ENCODE results near the gene USP30. TPM values are rescaled to one million over a fixed set of nuclear protein-coding genes. Genes with fewer than 3 reads are reported as not detected.
"Not testable (repeated sequence)": the region's sequence is repeated elsewhere in the genome, so short reads cannot be mapped to it uniquely, and the experiment has no call there.

USP30 gene
- total RNA-seq, 1 experiment from 2014 or later = 4.0 TPM

DNA sequence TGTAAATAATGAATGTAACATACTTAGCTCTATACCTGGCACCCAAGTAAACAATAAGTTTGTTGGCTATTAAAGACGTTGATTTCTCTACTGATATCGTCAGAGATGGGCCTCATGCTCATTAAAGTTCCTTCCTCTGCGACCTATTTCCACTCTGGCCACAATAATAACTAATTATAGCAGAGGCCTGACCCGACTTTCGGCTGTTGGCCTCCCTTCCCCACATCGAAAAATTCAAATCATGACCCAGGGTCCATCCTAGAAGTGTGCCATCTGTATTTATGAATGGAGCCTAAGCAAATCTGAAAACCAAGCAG, 321 bp upstream of the USP30 start:
- intact Hi-C loops (cut with micrococcal nuclease) = no loop called here
- BruUV-seq (replicated peaks) = TSS peak; percentile 89
- no peak for DNase-seq (ENCODE audit: unreplicated experiment)
- ChIA-PET POLR2A (interaction anchor here (0.6 to 1.7 kb wide), 7 partner anchors 9 to 491 kb away, joined by 3 to 9 read pairs (median 7); partner anchors contain the start of genes SART3, SSH1 and UNG), CTCF (interaction anchor here (0.6 kb wide), 1 partner anchor 516 kb away, joined by 3 read pairs; no protein-coding TSS in a partner anchor)
- Mint-ChIP-seq H3K27ac (ENCODE audit: low read depth, unreplicated experiment) (peak overlapping the region; percentile 90), H3K36me3 (ENCODE audit: insufficient read depth, unreplicated experiment) (peaks cover 12% of the 10 kb centered on the region), H3K27me3 (ENCODE audit: insufficient read depth, unreplicated experiment) (no peaks in the 10 kb centered on the region), H3K4me3 (ENCODE audit: unreplicated experiment) (peak overlapping the region; percentile 86), H3K9me3 (ENCODE audit: unreplicated experiment) (no peaks in the 10 kb centered on the region), H3K4me1 (ENCODE audit: insufficient read depth, unreplicated experiment) (peaks cover 6% of the 10 kb centered on the region)
- TF ChIP-seq, protein P1, sequence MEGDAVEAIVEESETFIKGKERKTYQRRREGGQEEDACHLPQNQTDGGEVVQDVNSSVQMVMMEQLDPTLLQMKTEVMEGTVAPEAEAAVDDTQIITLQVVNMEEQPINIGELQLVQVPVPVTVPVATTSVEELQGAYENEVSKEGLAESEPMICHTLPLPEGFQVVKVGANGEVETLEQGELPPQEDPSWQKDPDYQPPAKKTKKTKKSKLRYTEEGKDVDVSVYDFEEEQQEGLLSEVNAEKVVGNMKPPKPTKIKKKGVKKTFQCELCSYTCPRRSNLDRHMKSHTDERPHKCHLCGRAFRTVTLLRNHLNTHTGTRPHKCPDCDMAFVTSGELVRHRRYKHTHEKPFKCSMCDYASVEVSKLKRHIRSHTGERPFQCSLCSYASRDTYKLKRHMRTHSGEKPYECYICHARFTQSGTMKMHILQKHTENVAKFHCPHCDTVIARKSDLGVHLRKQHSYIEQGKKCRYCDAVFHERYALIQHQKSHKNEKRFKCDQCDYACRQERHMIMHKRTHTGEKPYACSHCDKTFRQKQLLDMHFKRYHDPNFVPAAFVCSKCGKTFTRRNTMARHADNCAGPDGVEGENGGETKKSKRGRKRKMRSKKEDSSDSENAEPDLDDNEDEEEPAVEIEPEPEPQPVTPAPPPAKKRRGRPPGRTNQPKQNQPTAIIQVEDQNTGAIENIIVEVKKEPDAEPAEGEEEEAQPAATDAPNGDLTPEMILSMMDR (IDR thresholded peaks at IDR 0.05; ENCODE audit: unreplicated experiment) = no peak

DNA sequence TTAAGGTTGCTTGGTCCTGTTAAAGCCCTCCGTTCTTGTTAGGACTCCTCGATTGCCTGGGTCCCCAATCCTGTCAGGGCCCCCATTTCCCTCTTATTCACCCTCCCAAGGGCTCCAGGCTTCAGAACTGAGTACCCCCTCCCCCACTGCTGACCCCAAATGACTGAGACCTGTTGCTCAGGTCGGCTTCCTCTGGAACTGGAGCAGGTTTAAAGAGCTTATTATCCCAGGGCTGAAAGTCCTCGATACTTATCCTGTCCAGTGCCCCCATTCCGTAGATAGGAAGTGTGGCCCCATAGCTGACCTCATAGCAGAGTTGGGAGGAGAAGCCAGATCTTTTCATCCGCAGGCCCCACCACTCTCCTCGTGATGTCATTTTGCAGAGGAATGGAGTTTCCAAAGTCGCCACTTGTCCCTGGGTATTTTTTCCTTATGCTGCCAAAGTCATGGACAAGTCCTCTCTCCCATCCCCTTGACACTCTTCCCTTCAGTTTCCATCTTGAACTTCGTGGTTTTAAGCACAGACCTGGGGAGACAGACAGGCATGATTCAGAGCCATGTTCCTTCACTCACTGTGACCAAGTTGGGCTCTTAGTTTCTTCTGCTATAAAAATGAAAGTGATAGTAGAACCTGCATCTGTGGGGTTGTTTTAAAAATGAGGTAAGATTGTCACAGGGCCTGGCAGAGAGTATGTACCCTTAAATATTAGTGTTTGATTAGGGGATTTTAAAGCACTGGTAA, 1.2 kb downstream of the USP30 start:
- Mint-ChIP-seq H3K9me3 (ENCODE audit: unreplicated experiment) (no peaks in the 10 kb centered on the region), H3K27ac (ENCODE audit: low read depth, unreplicated experiment) (peak overlapping the region; percentile 90), H3K4me3 (ENCODE audit: unreplicated experiment) (peak overlapping the region; percentile 86), H3K36me3 (ENCODE audit: insufficient read depth, unreplicated experiment) (peaks cover 23% of the 10 kb centered on the region), H3K4me1 (ENCODE audit: insufficient read depth, unreplicated experiment) (peaks cover 6% of the 10 kb centered on the region), H3K27me3 (ENCODE audit: insufficient read depth, unreplicated experiment) (no peaks in the 10 kb centered on the region)
- intact Hi-C loops (cut with micrococcal nuclease) = no loop called here
- POLR2A ChIA-PET = interaction anchor here (0.8 kb wide), 1 partner anchor 10 kb away, joined by 3 read pairs; no protein-coding TSS in a partner anchor
- BruUV-seq (replicated peaks) = TSS peak; percentile 32
- CTCF ChIA-PET = interaction anchor here (0.6 to 1.3 kb wide), 3 partner anchors 8 to 421 kb away, joined by 3 to 5 read pairs (median 3); no protein-coding TSS in a partner anchor
- TF ChIP-seq, protein P1 (IDR thresholded peaks at IDR 0.05; ENCODE audit: unreplicated experiment) = no peak
- DNase-seq (ENCODE audit: unreplicated experiment) = peak; percentile 0

DNA sequence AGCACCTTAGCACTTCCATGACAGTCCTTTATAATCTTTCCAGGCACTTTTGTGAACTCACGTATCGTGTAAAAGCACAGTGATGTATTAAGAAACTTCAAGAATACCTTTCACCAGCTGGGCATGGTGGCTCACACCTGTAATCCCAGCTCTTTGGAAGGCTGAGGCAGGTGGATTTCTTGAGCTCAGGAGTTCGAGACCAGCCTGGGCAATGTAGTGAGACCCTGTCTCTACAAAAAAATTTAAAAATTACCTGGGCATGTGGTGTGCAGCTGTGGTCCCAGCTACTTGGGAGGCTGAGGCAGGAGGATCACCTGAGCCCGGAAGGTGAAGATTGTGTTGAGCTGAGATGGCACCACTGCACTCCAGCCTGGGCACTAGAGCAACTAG, 1.7 kb downstream of the USP30 start:
- Mint-ChIP-seq H3K4me3 (ENCODE audit: unreplicated experiment) (peak overlapping the region; percentile 86), H3K36me3 (ENCODE audit: insufficient read depth, unreplicated experiment) (peaks cover 25% of the 10 kb centered on the region), H3K27ac (ENCODE audit: low read depth, unreplicated experiment) (peak overlapping the region; percentile 90)
- ChIA-PET POLR2A (interaction anchor here (0.8 kb wide), 1 partner anchor 9 kb away, joined by 3 read pairs; no protein-coding TSS in a partner anchor), CTCF (interaction anchor here (0.6 to 1.3 kb wide), 3 partner anchors 9 to 420 kb away, joined by 3 to 5 read pairs (median 3); no protein-coding TSS in a partner anchor)
- H3K4me1 Mint-ChIP-seq (ENCODE audit: insufficient read depth, unreplicated experiment); BruUV-seq (replicated peaks); DNase-seq (ENCODE audit: unreplicated experiment); H3K9me3 Mint-ChIP-seq (ENCODE audit: unreplicated experiment); intact Hi-C loops (cut with micrococcal nuclease); H3K27me3 Mint-ChIP-seq (ENCODE audit: insufficient read depth, unreplicated experiment): not testable (repeated sequence)

DNA sequence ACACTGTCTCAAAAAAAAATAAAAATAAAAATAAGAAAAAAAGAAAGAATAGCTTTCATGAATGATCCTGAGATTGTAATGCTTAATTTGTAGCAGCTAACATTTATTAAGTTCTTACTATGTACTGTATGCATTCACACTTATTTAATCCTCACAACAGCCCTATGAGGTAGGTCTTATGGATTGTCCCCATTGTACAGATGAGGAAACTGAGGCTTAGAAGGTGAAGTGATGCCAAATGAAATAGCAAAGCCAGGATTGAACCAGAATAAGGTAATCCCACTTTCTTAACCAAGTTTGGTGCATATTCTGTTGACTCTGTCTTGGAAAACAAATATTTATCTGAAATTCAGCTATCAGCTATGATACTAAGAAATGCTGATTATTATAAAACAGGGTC, 2.1 kb downstream of the USP30 start:
- Mint-ChIP-seq H3K4me1 (ENCODE audit: insufficient read depth, unreplicated experiment) (peaks cover 6% of the 10 kb centered on the region), H3K27ac (ENCODE audit: low read depth, unreplicated experiment) (no peak overlapping the region), H3K27me3 (ENCODE audit: insufficient read depth, unreplicated experiment) (no peaks in the 10 kb centered on the region), H3K36me3 (ENCODE audit: insufficient read depth, unreplicated experiment) (peaks cover 25% of the 10 kb centered on the region), H3K9me3 (ENCODE audit: unreplicated experiment) (no peaks in the 10 kb centered on the region), H3K4me3 (ENCODE audit: unreplicated experiment) (no peak overlapping the region)
- POLR2A ChIA-PET = interaction anchor here (0.8 kb wide), 1 partner anchor 9 kb away, joined by 3 read pairs; no protein-coding TSS in a partner anchor
- TF ChIP-seq, protein P1 (IDR thresholded peaks at IDR 0.05; ENCODE audit: unreplicated experiment) = no peak
- DNase-seq (ENCODE audit: unreplicated experiment) = no peak
- CTCF ChIA-PET = interaction anchor here (1.2 to 1.3 kb wide), 2 partner anchors 9 to 40 kb away, joined by 3 to 5 read pairs; no protein-coding TSS in a partner anchor
- intact Hi-C loops (cut with micrococcal nuclease) = no loop called here
- BruUV-seq (replicated peaks) = no TSS peak
